Activated CD4-positive, alpha-beta T cell treated with anti-CD3 and anti-CD28 coated beads, Interleukin-2, amount 50 U/mL, for 4 hours (primary cell): ENCODE results near the gene CALR.
"Not testable (repeated sequence)": the region's sequence is repeated elsewhere in the genome, so short reads cannot be mapped to it uniquely, and the experiment has no call there.

Experiments
- DNase-seq, 2 experiments: peaks; one replicate each; pipeline ENCODE4 v3.0.0-alpha.2; 2020

CALR gene

GRCh38 chr19:12937927-12938778 is at the start of gene CALR:
Gene CALR (plus strand): TSS chr19:12938609. CDS start chr19:12938680, 71 bp downstream.
- DNase-seq = peak; percentile 99

DNA sequence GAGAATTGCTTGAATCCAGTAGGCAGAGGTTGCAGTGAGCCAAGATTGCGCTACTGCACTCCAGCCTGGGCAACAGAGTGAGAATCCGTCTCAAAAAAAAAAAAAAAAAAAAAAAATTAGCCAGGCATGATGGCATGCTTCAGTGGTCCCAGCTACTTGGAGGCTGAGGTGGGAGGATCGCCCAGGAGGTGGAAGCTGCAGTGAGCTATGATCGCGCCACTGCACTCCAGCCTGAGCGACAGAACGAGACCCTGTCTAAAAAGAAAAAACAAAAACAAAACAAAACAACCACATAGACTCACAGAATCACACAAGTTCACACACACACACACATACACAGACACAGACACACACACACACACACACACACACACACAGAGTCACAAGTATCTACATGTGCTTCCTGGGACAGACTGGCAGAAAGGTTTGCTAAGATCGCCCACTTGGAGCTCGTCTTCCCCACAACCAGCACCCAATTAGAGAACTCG is 48.1 kb upstream of the CALR start:
- not testable (repeated sequence) for DNase-seq

- peak; percentile 96 for DNase-seq
Observed at GRCh38 chr19:12890787-12891552, 47.4 kb upstream of the CALR start, which contains the start of gene GCDH. Gene GCDH (plus strand): TSS chr19:12891160. CDS start chr19:12891305, 145 bp downstream.

- no peak for DNase-seq
Observed at GRCh38 chr19:12891553-12892021, 46.8 kb upstream of the CALR start.

- DNase-seq = no peak
Observed at GRCh38 chr19:12893582-12893981, 44.8 kb upstream of the CALR start.

- no peak for DNase-seq
Observed at GRCh38 chr19:12896460-12896859, 41.9 kb upstream of the CALR start.

GRCh38 chr19:12899891-12900518 is 38.4 kb upstream of the CALR start:
- no peak for DNase-seq

- no peak for DNase-seq
Observed at GRCh38 chr19:12907166-12907565, 31.2 kb upstream of the CALR start.

- DNase-seq = no peak
Observed at GRCh38 chr19:12912571-12912970, 25.8 kb upstream of the CALR start.

DNA sequence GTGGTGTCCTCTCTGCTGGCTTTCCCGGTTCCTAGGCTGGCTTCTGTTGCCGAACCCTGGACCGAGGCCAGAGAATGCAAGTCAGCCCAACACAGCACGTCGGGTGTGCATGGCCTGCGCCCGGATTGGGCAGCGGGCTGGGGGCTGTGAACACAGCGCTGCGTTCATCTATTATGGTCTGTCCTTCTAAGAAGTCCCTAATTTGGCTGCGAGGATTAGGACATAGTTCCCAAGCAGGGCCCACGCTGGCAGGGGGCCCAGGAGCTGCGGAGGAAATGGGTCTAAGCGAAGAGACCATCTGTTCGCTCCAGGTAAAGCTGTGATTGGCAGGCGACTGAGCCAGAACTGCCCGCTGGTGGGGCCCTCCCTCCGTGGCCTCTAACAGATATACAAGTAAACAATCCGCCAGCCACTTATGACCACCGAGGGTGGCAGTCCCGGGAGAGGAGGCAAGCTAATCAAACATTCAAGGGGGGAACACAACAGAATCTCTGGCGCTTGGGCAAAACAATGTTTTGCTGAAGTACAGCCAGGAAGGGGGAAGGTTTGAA is 25.3 kb upstream of the CALR start:
- DNase-seq = no peak

GRCh38 chr19:12913851-12914690 is 24.3 kb upstream of the CALR start:
- DNase-seq = peak; percentile 37 to 49

GRCh38 chr19:12915860-12916259 is 22.5 kb upstream of the CALR start:
- not testable (repeated sequence) for DNase-seq

DNA sequence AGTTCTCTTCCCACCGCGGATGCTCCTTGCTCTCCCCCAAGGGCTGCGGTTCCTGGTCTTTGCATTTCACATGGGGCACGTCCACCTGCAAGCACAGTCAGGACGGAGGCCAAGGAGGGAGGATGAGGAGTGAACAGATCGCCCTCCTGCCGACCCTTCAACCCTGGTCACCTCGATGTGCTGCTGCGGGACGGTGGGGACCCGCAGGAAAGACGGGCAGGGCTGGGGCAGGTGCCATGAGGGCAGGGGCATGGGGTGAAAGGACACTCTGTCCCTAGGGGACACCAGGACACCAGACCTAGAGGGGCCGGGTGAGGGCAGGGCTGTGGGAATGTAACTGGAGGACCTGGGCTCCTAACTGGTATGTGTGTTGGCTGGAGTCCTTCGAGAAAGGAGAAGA is 20.2 kb upstream of the CALR start:
- DNase-seq = no peak

GRCh38 chr19:12921047-12921446 is 17.4 kb upstream of the CALR start:
- DNase-seq = no peak

- no peak for DNase-seq
Observed at GRCh38 chr19:12922959-12923358, 15.4 kb upstream of the CALR start.

- no peak for DNase-seq
Observed at GRCh38 chr19:12924621-12925310, 13.6 kb upstream of the CALR start.

GRCh38 chr19:12930002-12930645 is 8.3 kb upstream of the CALR start:
- no peak for DNase-seq

GRCh38 chr19:12932392-12933286 is 5.8 kb upstream of the CALR start:
- DNase-seq = no peak

DNA sequence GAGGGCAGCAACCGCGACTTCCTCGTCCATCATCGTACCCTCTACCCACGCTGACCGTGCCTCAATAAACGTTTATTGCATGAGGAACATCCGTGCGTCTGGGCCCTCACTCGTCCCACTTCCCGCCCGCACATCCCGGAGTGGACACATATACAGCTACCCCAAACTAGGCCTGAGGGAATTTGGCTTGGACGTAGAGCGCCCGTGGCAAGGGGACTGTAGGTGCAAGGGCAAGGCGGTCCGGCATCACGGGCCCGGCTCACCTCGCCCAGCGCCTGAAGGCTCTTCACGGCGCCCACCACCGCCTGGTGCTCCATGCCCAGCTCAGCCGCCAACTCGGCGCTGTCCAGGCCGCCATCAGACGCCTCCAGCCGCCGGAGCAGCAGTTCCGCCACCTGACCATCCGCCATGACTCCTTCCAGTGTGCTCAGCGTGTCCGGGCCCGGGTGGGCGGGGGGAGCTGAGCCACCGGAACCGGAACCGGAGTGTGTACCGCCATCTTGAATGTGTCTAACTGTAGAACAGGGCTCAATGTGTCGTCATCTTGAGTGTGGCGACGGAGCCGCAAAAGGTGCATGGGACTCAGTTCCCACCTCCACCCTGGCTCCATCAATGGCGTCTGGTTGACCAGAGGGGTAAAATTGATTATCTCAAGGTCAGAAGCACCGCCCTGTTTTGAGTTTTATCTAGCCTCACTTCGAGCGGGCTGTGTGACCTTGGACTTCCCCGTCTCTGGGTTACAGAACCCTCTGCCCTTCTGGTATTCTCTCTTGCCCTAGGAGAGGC is 4.9 kb upstream of the CALR start, which contains the start of gene FARSA:
Gene FARSA, minus strand, starts transcription at position 425 of the 786 bp plus-strand sequence. Its CDS starts 15 bp downstream, at position 410.
- DNase-seq = peak; percentile 84 to 87
